GM19240 (cell line): Measurements from ENCODE around the gene AFG1L.
"Not testable (repeated sequence)": the region's sequence is repeated elsewhere in the genome, so short reads cannot be mapped to it uniquely, and the experiment has no call there.

Experiments
- DNase-seq: peaks from one replicate; pipeline ENCODE4 v3.0.0; 2011; ENCODE audit warnings: low spot score; ENCODE audit not compliant: insufficient read length

The AFG1L gene

DNA sequence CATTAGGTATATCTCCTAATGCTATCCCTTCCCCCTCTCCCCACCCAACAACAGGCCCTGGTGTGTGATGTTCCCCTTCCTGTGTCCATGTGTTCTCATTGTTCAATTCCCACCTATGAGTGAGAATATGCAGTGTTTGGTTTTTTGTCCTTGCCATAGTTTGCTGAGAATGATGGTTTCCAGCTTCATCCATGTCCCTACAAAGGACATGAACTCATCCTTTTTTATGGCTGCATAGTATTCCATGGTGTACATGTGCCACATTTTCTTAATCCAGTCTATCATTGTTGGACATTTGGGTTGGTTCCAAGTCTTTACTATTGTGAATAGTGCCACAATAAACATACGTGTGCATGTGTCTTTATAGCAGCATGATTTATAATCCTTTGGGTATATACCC is 154.9 kb downstream of the AFG1L start:
- DNase-seq: not testable (repeated sequence)

GRCh38 chr6:108451816-108452215 is 157.0 kb downstream of the AFG1L start:
- DNase-seq: no peak

GRCh38 chr6:108452711-108453195 is 157.9 kb downstream of the AFG1L start:
- DNase-seq: no peak

- no peak for DNase-seq
Observed at GRCh38 chr6:108453601-108454185, 158.8 kb downstream of the AFG1L start.

DNA sequence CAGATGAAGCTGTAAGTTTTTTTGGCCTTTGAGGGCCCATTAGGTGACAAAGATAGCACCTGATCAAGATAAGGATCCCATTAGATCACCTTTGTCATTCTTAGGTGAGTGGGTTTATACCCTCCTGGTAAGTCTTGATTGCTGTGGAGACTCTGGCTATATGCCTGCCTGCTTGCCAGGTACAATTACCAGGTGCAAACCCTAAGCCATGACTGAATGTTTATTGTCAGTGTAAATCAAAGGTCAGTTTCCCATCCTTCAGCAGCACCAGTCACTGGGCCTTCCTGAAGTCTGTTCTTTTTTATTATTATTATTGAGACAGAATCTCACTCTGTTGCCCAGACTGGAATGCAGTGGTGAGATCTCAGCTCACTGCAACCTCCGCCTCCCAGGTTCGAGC is 159.5 kb downstream of the AFG1L start:
- no peak for DNase-seq

DNA sequence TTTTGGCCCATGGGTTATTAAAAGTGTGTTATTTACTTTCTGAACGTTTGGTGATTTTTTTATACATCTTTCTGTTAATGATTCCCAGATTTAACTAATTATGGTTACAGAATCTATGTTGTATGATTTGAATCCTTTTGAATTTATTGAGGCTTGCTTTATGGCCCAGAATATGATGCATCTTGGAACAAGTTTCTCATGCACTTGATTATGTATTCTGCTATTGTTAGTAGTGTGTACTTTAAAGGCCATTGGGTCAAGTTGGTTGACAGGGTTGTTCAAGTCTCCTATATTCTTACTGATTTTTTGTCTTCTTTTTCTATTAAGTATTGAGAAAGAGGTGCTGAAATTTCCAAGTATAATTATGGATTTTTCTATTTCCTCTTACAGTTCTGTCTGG is 160.8 kb downstream of the AFG1L start:
- DNase-seq: no peak

DNA sequence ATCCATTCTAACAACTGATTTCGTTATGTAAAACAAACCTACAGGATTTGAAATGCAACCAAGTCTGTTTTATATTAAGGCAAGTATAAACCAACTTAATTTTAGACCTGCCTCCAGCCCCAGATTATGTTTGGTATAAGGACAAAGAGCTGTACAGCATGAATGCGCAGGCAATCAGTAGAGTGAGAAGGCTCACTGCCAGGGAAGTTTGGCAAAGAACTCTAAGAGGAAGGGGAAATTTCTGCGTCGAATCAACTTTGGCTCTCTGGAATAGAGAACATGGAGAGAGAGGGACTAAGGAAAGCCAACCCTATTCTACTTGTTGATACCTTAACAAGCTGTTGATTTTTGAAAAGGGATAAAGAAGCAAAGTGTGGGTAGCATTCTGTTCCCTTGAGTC is 168.9 kb downstream of the AFG1L start:
- DNase-seq: no peak

GRCh38 chr6:108464418-108465097 is 169.7 kb downstream of the AFG1L start:
- DNase-seq: no peak

DNA sequence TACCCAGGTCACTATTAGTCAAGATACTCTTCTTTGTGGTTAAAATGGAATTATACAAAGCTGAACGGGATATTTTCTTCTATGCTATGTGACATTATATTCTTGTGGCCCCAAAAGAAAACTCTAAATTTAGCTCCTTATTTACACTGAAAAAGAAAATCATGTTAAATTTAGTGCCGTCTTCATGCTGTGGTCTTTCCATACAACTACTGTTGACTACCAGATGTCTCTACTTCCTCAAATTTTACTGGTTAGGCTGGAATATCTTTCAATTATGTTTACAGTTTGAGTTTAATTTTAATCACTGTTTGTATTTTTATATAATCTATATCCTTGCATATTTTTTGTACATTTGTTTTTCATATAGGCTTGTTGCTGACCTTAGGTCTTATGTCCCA is 170.2 kb downstream of the AFG1L start:
- DNase-seq: no peak

DNA sequence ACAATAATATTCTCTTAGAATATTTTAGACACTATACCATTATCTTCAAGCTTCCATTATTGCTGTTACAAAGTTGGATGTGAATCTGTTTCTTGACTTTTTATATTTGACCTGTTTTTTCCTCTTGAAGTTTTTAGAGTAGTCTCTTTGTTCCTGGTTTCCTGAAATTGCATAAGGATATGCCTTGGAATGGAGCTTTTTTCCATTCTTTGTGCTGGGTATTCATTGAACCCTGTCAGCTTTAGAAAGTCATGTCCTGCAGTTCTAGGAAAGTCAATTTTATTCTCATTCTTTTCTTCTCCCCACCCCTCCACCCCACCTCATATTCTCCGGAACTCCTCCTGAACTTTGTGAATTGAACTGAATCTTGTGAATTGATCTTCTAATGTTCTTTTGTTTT is 173.5 kb downstream of the AFG1L start:
- no peak for DNase-seq

DNA sequence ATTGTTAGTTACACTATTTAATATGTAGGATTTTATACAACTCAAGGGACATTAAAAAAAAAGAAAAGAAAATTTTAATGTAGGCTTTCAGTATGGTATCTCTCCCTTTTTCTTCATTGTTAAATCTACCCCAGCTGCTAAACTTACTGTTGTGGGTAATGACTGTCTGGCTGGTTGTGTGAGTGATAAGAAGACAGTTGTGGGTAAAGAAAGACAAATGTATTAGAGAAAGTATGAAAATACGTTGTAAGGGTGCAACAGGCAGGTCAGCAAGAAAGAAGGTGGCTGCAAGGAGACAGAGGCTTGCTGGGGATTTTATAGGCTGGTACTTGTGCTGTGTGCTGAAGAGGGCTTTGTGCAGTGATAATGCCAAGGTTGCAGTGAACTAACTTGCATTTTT is 174.5 kb downstream of the AFG1L start:
- DNase-seq: no peak

GRCh38 chr6:108473197-108473596 is 178.3 kb downstream of the AFG1L start:
- no peak for DNase-seq

DNA sequence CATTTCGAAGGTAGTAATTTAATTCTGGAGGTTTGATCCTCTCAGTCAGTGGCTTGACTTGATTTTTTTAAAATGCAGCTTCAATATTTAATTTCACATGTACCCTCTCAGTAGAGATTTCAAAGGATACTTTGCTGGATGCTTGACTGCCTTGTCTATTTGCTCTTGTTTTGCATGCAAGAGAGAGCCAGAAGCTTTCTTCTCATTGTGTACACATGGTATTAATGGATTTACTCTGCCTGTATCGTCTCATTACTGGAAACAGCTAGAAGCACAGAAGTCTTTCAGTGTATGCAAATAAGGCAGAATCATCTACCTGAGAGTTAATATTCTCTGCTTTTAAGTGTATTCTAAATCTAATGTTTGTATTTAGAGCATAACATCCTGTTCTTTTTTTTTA is 181.5 kb downstream of the AFG1L start:
- no peak for DNase-seq

DNA sequence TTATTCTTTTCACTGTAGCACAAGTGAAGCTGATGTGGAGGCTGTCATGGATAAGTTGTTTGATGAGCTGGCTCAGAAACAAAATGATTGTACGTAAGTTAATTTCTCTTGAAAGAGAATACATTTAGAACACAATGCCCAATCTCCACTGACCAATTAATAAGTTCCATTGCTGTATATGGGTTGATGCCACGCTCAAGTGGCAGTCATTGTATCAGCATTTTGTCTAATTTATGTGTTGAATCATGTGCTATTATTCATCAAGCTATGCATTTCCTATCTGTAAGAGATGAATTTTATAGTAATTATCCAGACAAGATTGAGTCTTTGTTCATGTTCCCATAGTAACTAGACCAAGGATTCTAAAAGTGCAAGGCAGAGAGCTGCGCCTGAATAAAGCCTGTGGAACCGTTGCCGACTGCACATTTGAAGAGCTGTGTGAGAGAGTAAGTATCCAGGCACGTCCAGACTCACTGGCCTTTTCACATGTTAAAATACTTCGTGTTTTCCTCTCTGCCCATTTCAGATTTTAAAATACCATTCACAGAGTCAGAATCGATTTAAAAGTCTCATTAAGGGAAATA is 182.1 kb downstream of the AFG1L start:
- DNase-seq: no peak

GRCh38 chr6:108482559-108482958 is 187.7 kb downstream of the AFG1L start:
- DNase-seq: no peak

GRCh38 chr6:108484016-108484415 is 189.2 kb downstream of the AFG1L start:
- DNase-seq: no peak

GRCh38 chr6:108489699-108490098 is 194.8 kb downstream of the AFG1L start:
- DNase-seq: no peak

DNA sequence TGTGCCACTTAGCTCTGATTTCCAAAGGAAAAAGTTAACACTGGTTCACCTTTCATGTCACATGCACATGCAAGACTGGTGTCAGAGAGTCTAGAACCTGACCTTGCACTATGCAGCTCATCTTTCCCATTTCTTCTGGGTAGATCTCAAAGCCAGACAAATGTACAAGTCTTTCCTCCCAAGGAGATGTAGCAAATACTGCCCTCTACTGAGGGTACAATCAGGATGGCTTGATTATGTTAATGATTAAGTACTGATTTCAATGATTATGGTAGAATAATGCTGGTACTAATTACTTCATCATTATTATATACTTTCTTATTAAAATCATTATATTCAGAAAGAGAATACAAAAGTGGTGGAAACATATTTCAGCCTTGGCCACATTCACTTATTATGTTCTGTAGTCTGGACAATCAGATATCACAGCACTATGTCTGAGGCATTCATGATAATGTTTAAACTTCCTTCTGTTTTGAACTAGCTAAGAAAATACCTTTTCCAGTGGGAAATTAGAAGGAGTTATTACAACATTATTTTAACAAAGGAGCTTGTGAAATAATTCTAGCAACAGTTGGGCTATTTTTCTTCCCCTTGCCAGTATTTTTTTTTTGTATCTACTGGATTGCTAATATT is 197.4 kb downstream of the AFG1L start:
- DNase-seq: no peak

DNA sequence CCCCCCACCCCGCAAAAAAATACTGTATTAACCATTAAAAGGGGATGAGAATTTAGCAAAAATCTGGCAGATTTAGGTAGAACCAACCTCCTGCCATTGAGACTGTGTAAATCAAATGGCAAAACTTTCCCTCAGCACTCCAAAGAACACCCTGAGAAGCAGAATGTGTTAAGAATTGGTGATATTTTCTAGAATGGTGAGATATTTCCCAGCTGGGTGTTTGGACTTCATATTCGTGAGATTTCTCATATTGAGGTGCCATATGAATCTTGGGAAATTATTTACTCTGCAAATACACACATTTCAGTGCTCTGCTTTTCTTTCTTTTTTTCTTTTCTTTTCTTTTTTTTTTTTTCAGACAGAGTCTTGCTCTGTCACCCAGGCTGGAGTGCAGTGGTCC is 199.6 kb downstream of the AFG1L start:
- DNase-seq: no peak

DNA sequence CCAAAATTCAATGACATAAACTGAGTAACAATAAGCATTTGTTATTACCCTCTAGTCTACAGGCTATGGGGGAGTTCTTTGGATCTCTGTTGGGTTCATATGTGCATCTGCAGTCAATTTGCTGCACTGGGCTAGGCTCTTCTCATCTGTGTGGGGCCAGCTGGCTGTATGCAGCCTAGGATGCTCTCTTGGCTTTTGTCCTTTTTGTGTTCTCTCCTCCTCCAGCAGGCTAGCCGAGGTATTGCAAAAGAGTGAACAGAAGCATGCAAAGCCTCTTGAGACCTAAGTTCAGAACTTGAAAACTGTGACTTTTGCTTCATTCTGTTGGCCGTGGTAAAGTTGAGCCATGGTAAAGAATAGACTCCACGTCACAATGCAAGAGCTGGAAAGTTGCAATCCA is 203.0 kb downstream of the AFG1L start:
- DNase-seq: no peak

GRCh38 chr6:108501559-108501958 is 206.7 kb downstream of the AFG1L start:
- no peak for DNase-seq

- no peak for DNase-seq
Observed at GRCh38 chr6:108502832-108503231, 208.0 kb downstream of the AFG1L start.
